T-cell (primary cell): ENCODE measurements around the gene LRP2. TPM values are rescaled to one million over a fixed set of nuclear protein-coding genes. Genes with fewer than 3 reads are reported as not detected.
A peak's percentile ranks its signal among the peaks of the same experiment; 100 is the strongest.

Experiments
- ATAC-seq, 4 experiments: fragments of 200-7000 bp in 3 of 4; fragments of 150-1000 bp in 1 of 4; cut with Tn5 transposase; replicated peaks in 1 of 4; 1 replicate in 3 of 4; 2 replicates in 1 of 4; pipeline ENCODE4 v1.10.0; 2021; ENCODE audit warnings: moderate library complexity in 3 of 4, mild to moderate bottlenecking in 2 of 4, moderate number of reproducible peaks in 1 of 4
- CTCF ChIA-PET, 2 donors: fragments of 300-600 bp; sonication (Branson Sonifier 250); formaldehyde crosslinking; loops; one replicate each; lab custom pipeline; 2022; ENCODE audit warnings: antibody characterized with exemption in 2 of 2; lab: Charles Lee
- POLR2A ChIA-PET, 2 donors: fragments of 300-600 bp; sonication (Branson Sonifier 250); formaldehyde crosslinking; loops; one replicate each; lab custom pipeline; 2022; ENCODE audit warnings: antibody characterized with exemption in 2 of 2; lab: Charles Lee
- DNase-seq, 35 experiments: peaks; one replicate each; pipeline versions ENCODE4 v3.0.0 to v3.0.0-alpha.2; 2013 to 2023
- H3K27ac ChIP-seq: one replicate; pipeline ENCODE4 v1.5.1; 2013; ENCODE audit warnings: low read length
- H3K27me3 ChIP-seq, 2 experiments: replicated peaks in 1 of 2; 1 replicate in 1 of 2; 2 replicates in 1 of 2; pipeline versions ENCODE4 v1.6.1 to v1.7.0; 2013; ENCODE audit warnings: low read length in 1 of 2, mixed read lengths in 1 of 2; ENCODE audit not compliant: control insufficient read depth in 2 of 2, insufficient read depth in 2 of 2; ENCODE audit errors: extremely low read depth in 1 of 2
- H3K36me3 ChIP-seq, 2 donors: 1 replicate in 1 of 2; 2 replicates in 1 of 2; pipeline versions ENCODE4 v1.6.1 to v1.7.0; 2013; ENCODE audit warnings: low read length in 1 of 2; ENCODE audit not compliant: control insufficient read depth in 2 of 2, insufficient read depth in 1 of 2; ENCODE audit errors: extremely low read depth in 1 of 2
- H3K4me1 ChIP-seq, 2 experiments: 1 replicate in 1 of 2; 2 replicates in 1 of 2; pipeline versions ENCODE4 v1.6.1 to v1.7.0; 2013; ENCODE audit warnings: low read length in 2 of 2, mixed read lengths in 1 of 2; ENCODE audit not compliant: insufficient read depth in 2 of 2, control insufficient read depth in 1 of 2; ENCODE audit errors: extremely low read depth in 1 of 2
- H3K4me3 ChIP-seq, 2 donors: 1 replicate in 1 of 2; 2 replicates in 1 of 2; pipeline versions ENCODE4 v1.5.1 to v1.7.0; 2013; ENCODE audit warnings: mild to moderate bottlenecking in 2 of 2, low read length in 1 of 2, moderate library complexity in 1 of 2; ENCODE audit not compliant: control insufficient read depth in 1 of 2; ENCODE audit errors: extremely low read depth in 1 of 2
- H3K9me3 ChIP-seq: 2 replicates; pipeline ENCODE4 v1.7.0; 2013
- H3K27ac Mint-ChIP-seq, 2 donors: one replicate each; pipeline ENCODE4 v1.8.0; 2020 to 2021; ENCODE audit warnings: mild to moderate bottlenecking in 2 of 2, mixed read lengths in 2 of 2
- H3K27me3 Mint-ChIP-seq, 2 donors: one replicate each; pipeline ENCODE4 v1.8.0; 2021 to 2022; ENCODE audit warnings: mixed read lengths in 2 of 2
- H3K36me3 Mint-ChIP-seq: one replicate; pipeline ENCODE4 v1.8.0; 2021; ENCODE audit warnings: mixed read lengths
- H3K4me1 Mint-ChIP-seq, 3 donors: one replicate each; pipeline ENCODE4 v1.8.0; 2020 to 2022; ENCODE audit warnings: mixed read lengths in 3 of 3, mild to moderate bottlenecking in 1 of 3
- H3K4me3 Mint-ChIP-seq, 3 donors: one replicate each; pipeline ENCODE4 v1.8.0; 2020 to 2022; ENCODE audit warnings: mild to moderate bottlenecking in 3 of 3, mixed read lengths in 3 of 3, moderate library complexity in 3 of 3
- H3K9me3 Mint-ChIP-seq, 3 donors: one replicate each; pipeline ENCODE4 v1.8.0; 2020 to 2022; ENCODE audit warnings: mixed read lengths in 3 of 3
- WGBS: methylation state at CpG from one replicate; pipeline ENCODE4 v1.1.5; 2013; ENCODE audit warnings: missing lambda C conversion rate; ENCODE audit not compliant: insufficient coverage; 5-methylcytosine and 5-hydroxymethylcytosine counted together
- total RNA-seq, 35 experiments: library from RNA in 6 of 35; stranded (reverse) in 6 of 35; fragments of 120-200 nt in 1 of 35; gene quantifications; one replicate each; pipeline versions ENCODE4 v1.2.1 to v1.2.4 and lab custom pipeline; 2013 to 2026

The LRP2 gene
- total RNA-seq, 5 donors from 2014 or later (not counting 1 experiment from before 2014, with no cell fraction given), result 0.03 TPM; not detected in 4

- WGBS, result no CpG with 5 or more reads among the region's 2 CpGs
- Histone ChIP-seq H3K4me3 (no peak overlapping the region), H3K9me3 (no peaks in the 10 kb centered on the region), H3K4me1 (no peaks in the 10 kb centered on the region), H3K27ac (no peak overlapping the region), H3K27me3 (peaks cover 0 to under 1% of the 10 kb centered on the region in 2 experiments), H3K36me3 (no peaks in the 10 kb centered on the region)
- POLR2A ChIA-PET, result no interaction called here
- Mint-ChIP-seq H3K4me3 (no peak overlapping the region), H3K27ac (no peak overlapping the region), H3K36me3 (no peaks in the 10 kb centered on the region), H3K27me3 (no peaks in the 10 kb centered on the region), H3K9me3 (no peaks in the 10 kb centered on the region), H3K4me1 (no peaks in the 10 kb centered on the region)
- DNase-seq (no peak), ATAC-seq (no peak)
- CTCF ChIA-PET, result no interaction called here
Measured at GRCh38 chr2:169225906-169226305, 136.4 kb downstream of the LRP2 start.

- H3K36me3 Mint-ChIP-seq, result no peaks in the 10 kb centered on the region
Measured at GRCh38 chr2:169225233-169225750, 137.0 kb downstream of the LRP2 start.

GRCh38 chr2:169222665-169223064 lies 139.7 kb downstream of the LRP2 start:
- H3K36me3 ChIP-seq, result no peaks in the 10 kb centered on the region
- no peak overlapping the region for H3K4me3 ChIP-seq
- Mint-ChIP-seq H3K4me1 (no peaks in the 10 kb centered on the region), H3K27me3 (no peaks in the 10 kb centered on the region), H3K36me3 (no peaks in the 10 kb centered on the region), H3K27ac (no peak overlapping the region), H3K4me3 (no peak overlapping the region), H3K9me3 (no peaks in the 10 kb centered on the region)
- H3K4me1 ChIP-seq, result no peaks in the 10 kb centered on the region
- no peaks in the 10 kb centered on the region for H3K27me3 ChIP-seq
- ChIA-PET POLR2A (no interaction called here), CTCF (no interaction called here)
- no CpG with 5 or more reads among the region's 3 CpGs for WGBS
- no peaks in the 10 kb centered on the region for H3K9me3 ChIP-seq
- no peak for DNase-seq
- no peak for ATAC-seq
- H3K27ac ChIP-seq, result no peak overlapping the region

More at GRCh38 chr2:169225233-169225750, 137.0 kb downstream of the LRP2 start:
- H3K36me3 ChIP-seq, result no peaks in the 10 kb centered on the region
- CTCF ChIA-PET, result no interaction called here
- no peaks in the 10 kb centered on the region for H3K27me3 Mint-ChIP-seq
- no peak overlapping the region for H3K4me3 Mint-ChIP-seq
- H3K4me1 Mint-ChIP-seq, result no peaks in the 10 kb centered on the region
- no peak overlapping the region for H3K27ac Mint-ChIP-seq
- no peak overlapping the region for H3K4me3 ChIP-seq
- H3K27ac ChIP-seq, result no peak overlapping the region
- H3K9me3 ChIP-seq, result no peaks in the 10 kb centered on the region
- H3K27me3 ChIP-seq, result no peaks in the 10 kb centered on the region
- POLR2A ChIA-PET, result no interaction called here
- DNase-seq (no peak), ATAC-seq (no peak)
- WGBS, result no CpG with 5 or more reads among the region's 2 CpGs
- no peaks in the 10 kb centered on the region for H3K9me3 Mint-ChIP-seq
- no peaks in the 10 kb centered on the region for H3K4me1 ChIP-seq

- no peaks in the 10 kb centered on the region for H3K9me3 ChIP-seq
- H3K27me3 Mint-ChIP-seq, result no peaks in the 10 kb centered on the region
- ChIA-PET POLR2A (no interaction called here), CTCF (interaction anchor here in 1 of 2 donors (0.6 kb wide), 1 partner anchor 264 kb away, joined by 3 read pairs; no protein-coding TSS in a partner anchor)
- DNase-seq, result peak in 1 of 35 experiments; percentile 4
- no peak overlapping the region for H3K4me3 ChIP-seq
- H3K27me3 ChIP-seq, result no peaks in the 10 kb centered on the region
- H3K4me1 ChIP-seq, result no peaks in the 10 kb centered on the region
- no peak overlapping the region for H3K4me3 Mint-ChIP-seq
- WGBS, result 14% methylated on average over 1 of the region's 5 CpGs
- H3K9me3 Mint-ChIP-seq, result no peaks in the 10 kb centered on the region
- H3K36me3 Mint-ChIP-seq, result no peaks in the 10 kb centered on the region
- no peak overlapping the region for H3K27ac ChIP-seq
- no peaks in the 10 kb centered on the region for H3K36me3 ChIP-seq
- ATAC-seq, result no peak
- H3K4me1 Mint-ChIP-seq, result no peaks in the 10 kb centered on the region
- no peak overlapping the region for H3K27ac Mint-ChIP-seq
Measured at GRCh38 chr2:169221745-169222369, 140.5 kb downstream of the LRP2 start.

GRCh38 chr2:169210917-169211316 lies 151.4 kb downstream of the LRP2 start:
- Histone ChIP-seq H3K4me3 (no peak overlapping the region), H3K27me3 (no peaks in the 10 kb centered on the region), H3K27ac (no peak overlapping the region), H3K9me3 (no peaks in the 10 kb centered on the region), H3K36me3 (no peaks in the 10 kb centered on the region), H3K4me1 (no peaks in the 10 kb centered on the region)
- Mint-ChIP-seq H3K4me3 (no peak overlapping the region), H3K4me1 (no peaks in the 10 kb centered on the region), H3K27me3 (peaks cover 0 to under 1% of the 10 kb centered on the region in 2 donors), H3K36me3 (no peaks in the 10 kb centered on the region), H3K9me3 (no peaks in the 10 kb centered on the region), H3K27ac (no peak overlapping the region)
- CTCF ChIA-PET, result no interaction called here
- DNase-seq, result no peak
- ATAC-seq, result no peak
- WGBS, result 71% methylated on average over 2 of the region's 4 CpGs
- POLR2A ChIA-PET, result no interaction called here

GRCh38 chr2:169208026-169208425 lies 154.3 kb downstream of the LRP2 start:
- no peak overlapping the region for H3K4me3 Mint-ChIP-seq
- H3K36me3 Mint-ChIP-seq, result no peaks in the 10 kb centered on the region
- no CpG with 5 or more reads among the region's 3 CpGs for WGBS
- H3K27me3 Mint-ChIP-seq, result peaks cover 9 to 10% of the 10 kb centered on the region in 2 donors
- H3K27ac ChIP-seq, result no peak overlapping the region
- H3K36me3 ChIP-seq, result no peaks in the 10 kb centered on the region
- no peaks in the 10 kb centered on the region for H3K4me1 Mint-ChIP-seq
- H3K27me3 ChIP-seq, result no peaks in the 10 kb centered on the region
- no peaks in the 10 kb centered on the region for H3K9me3 Mint-ChIP-seq
- DNase-seq (no peak), ATAC-seq (no peak)
- H3K4me3 ChIP-seq, result no peak overlapping the region
- CTCF ChIA-PET, result no interaction called here
- H3K4me1 ChIP-seq, result no peaks in the 10 kb centered on the region
- H3K27ac Mint-ChIP-seq, result no peak overlapping the region
- H3K9me3 ChIP-seq, result no peaks in the 10 kb centered on the region
- POLR2A ChIA-PET, result interaction anchor here in 1 of 2 donors (1.1 kb wide), 1 partner anchor 20 kb away, joined by 4 read pairs; no protein-coding TSS in a partner anchor
